D721Med (cell line): ENCODE data around the gene ACTN3.
"Not testable (repeated sequence)": the region's sequence is repeated elsewhere in the genome, so short reads cannot be mapped to it uniquely, and the experiment has no call there.

ENCODE experiments used
- DNase-seq: peaks from one replicate; pipeline ENCODE4 v3.0.0; 2011; ENCODE audit warnings: low spot score; ENCODE audit not compliant: insufficient read length
- FAIRE-seq: peaks from 2 replicates; lab custom pipeline; 2011; peaks lifted over from hg19 to GRCh38; lab: Jason Lieb, UNC
- CTCF ChIP-seq: IDR thresholded peaks from 2 replicates; pipeline ENCODE4 v1.5.1; 2012; ENCODE audit warnings: mild to moderate bottlenecking, control low read depth; ENCODE audit not compliant: insufficient read depth; ENCODE audit errors: missing control alignments

ACTN3 gene

GRCh38 chr11:66579017-66579606 lies 32.4 kb downstream of the ACTN3 start:
- FAIRE-seq (no peak), DNase-seq (peak; percentile 92)
- peak; percentile 84 for TF ChIP-seq CTCF

- no peak for TF ChIP-seq CTCF
- FAIRE-seq (no peak), DNase-seq (no peak)
These were observed 34.1 kb downstream of the ACTN3 start for GRCh38 chr11:66580803-66581202.

- DNase-seq (no peak), FAIRE-seq (no peak)
- TF ChIP-seq CTCF, result no peak
These were observed 34.6 kb downstream of the ACTN3 start for GRCh38 chr11:66581261-66581660.

GRCh38 chr11:66582565-66583147 lies 36.0 kb downstream of the ACTN3 start:
- not testable (repeated sequence) for FAIRE-seq, DNase-seq

GRCh38 chr11:66585447-66585846 lies 38.7 kb downstream of the ACTN3 start:
- DNase-seq, result not testable (repeated sequence)

GRCh38 chr11:66586136-66586535 lies 39.4 kb downstream of the ACTN3 start:
- DNase-seq (no peak), FAIRE-seq (no peak)
- TF ChIP-seq CTCF, result no peak

More at GRCh38 chr11:66585447-66585846, 38.7 kb downstream of the ACTN3 start:
- not testable (repeated sequence) for FAIRE-seq

- not testable (repeated sequence) for FAIRE-seq, DNase-seq
These were observed 42.6 kb downstream of the ACTN3 start for GRCh38 chr11:66589315-66589714.

- no peak for FAIRE-seq
- no peak for DNase-seq
- TF ChIP-seq CTCF, result no peak
These were observed 43.4 kb downstream of the ACTN3 start for GRCh38 chr11:66589996-66590675.
